ENCODE data around the gene PDSS2.
"Not testable (repeated sequence)": the region's sequence is repeated elsewhere in the genome, so short reads cannot be mapped to it uniquely, and the experiment has no call there.

GRCh38 chr6:107289258-107289657 is 170.1 kb downstream of the PDSS2 start:
- not testable (repeated sequence) for TF ChIP-seq CTCF (IDR thresholded peaks at IDR 0.05; ENCODE audit: low read depth, low read length); EZH2phosphoT487 (IDR thresholded peaks at IDR 0.05; ENCODE audit: low read depth)
